SK-N-SH (cell line): Measurements from ENCODE around the gene RAB20. TPM values are rescaled to one million over a fixed set of nuclear protein-coding genes. Genes with fewer than 3 reads are reported as not detected.

Source experiments
- CTCF ChIA-PET: fragments of 300-600, 350-600 bp; formaldehyde crosslinking; extraction: SDS; loops from one replicate; lab custom pipeline; 2021; lab: Yijun Ruan, JAX
- POLR2A ChIA-PET: fragments of 350-600 bp; sonication (Branson Sonifier 250); formaldehyde crosslinking; extraction: SDS; loops from one replicate; lab custom pipeline; 2020; ENCODE audit warnings: antibody characterized with exemption, inconsistent platforms; lab: Yijun Ruan, JAX
- DNase-seq: peaks from one replicate; pipeline ENCODE4 v3.0.0; 2012
- H2AFZ ChIP-seq: fragments of 200-600 bp; sonication (generic); 2 replicates; pipeline ENCODE4 v1.8.1; 2016; ENCODE audit warnings: antibody characterized with exemption, mild to moderate bottlenecking, low read depth
- H3F3A ChIP-seq: fragments of 200-600 bp; sonication (generic); replicated peaks from 2 replicates; pipeline ENCODE3; 2016; ENCODE audit warnings: antibody characterized with exemption, mild to moderate bottlenecking; ENCODE audit not compliant: insufficient read depth
- H3K27ac ChIP-seq, 2 experiments: fragments of 200-500 bp in 1 of 2; fragments of 200-600 bp in 1 of 2; sonication (Bioruptor generic) in 1 of 2; sonication (generic), shearing (Covaris generic) in 1 of 2; 2 replicates each; pipeline versions ENCODE4 v1.5.1 to v1.6.1; 2014 to 2016; ENCODE audit warnings: low read depth in 2 of 2, inconsistent platforms in 1 of 2, low read length in 1 of 2, mild to moderate bottlenecking in 1 of 2, mixed read lengths in 1 of 2
- H3K27me3 ChIP-seq: fragments of 200-600 bp; sonication (generic), shearing (Covaris generic); 2 replicates; pipeline ENCODE4 v1.6.1; 2016; ENCODE audit warnings: mixed run types; ENCODE audit not compliant: insufficient read depth
- H3K36me3 ChIP-seq, 2 experiments: fragments of 200-500 bp in 1 of 2; fragments of 200-600 bp in 1 of 2; sonication (Bioruptor generic) in 1 of 2; sonication (generic) in 1 of 2; replicated peaks in 1 of 2; 2 replicates each; pipeline versions ENCODE3 to v1.5.1; 2014 to 2016; ENCODE audit warnings: low read length in 1 of 2, mild to moderate bottlenecking in 1 of 2; ENCODE audit not compliant: insufficient read depth in 2 of 2, control insufficient read depth in 1 of 2
- H3K4me1 ChIP-seq, 2 experiments: fragments of 200-500 bp in 1 of 2; fragments of 200-600 bp in 1 of 2; sonication (Bioruptor generic) in 1 of 2; sonication (generic), shearing (Covaris generic) in 1 of 2; 2 replicates each; pipeline versions ENCODE4 v1.5.1 to v1.6.1; 2014 to 2016; ENCODE audit warnings: low read depth in 1 of 2, low read length in 1 of 2, mixed run types in 1 of 2; ENCODE audit not compliant: insufficient read depth in 2 of 2, control insufficient read depth in 1 of 2
- H3K4me2 ChIP-seq: fragments of 200-600 bp; sonication (generic), shearing (Covaris generic); 2 replicates; pipeline ENCODE4 v1.6.1; 2017; ENCODE audit warnings: mixed run types
- H3K4me3 ChIP-seq, 2 experiments: fragments of 200-500 bp in 1 of 2; fragments of 200-600 bp in 1 of 2; sonication (Bioruptor generic) in 1 of 2; sonication (generic), shearing (Covaris generic) in 1 of 2; 2 replicates each; pipeline versions ENCODE4 v1.5.1 to v1.8.1; 2014 to 2016; ENCODE audit warnings: low read depth in 2 of 2, inconsistent platforms in 1 of 2, low read length in 1 of 2, mild to moderate bottlenecking in 1 of 2, mixed read lengths in 1 of 2, moderate library complexity in 1 of 2
- H3K79me2 ChIP-seq: fragments of 200-600 bp; sonication (generic); 2 replicates; pipeline ENCODE4 v1.8.1; 2017; ENCODE audit warnings: mild to moderate bottlenecking; ENCODE audit not compliant: insufficient read depth
- H3K9ac ChIP-seq: fragments of 200-600 bp; sonication (generic); 2 replicates; pipeline ENCODE4 v1.6.1; 2017; ENCODE audit warnings: mixed run types
- H3K9me2 ChIP-seq: fragments of 200-600 bp; sonication (generic); 2 replicates; pipeline ENCODE4 v1.6.1; 2017; ENCODE audit warnings: mixed run types
- H3K9me3 ChIP-seq: fragments of 200-600 bp; sonication (generic); 2 replicates; pipeline ENCODE4 v1.6.1; 2017; ENCODE audit warnings: mixed run types, mild to moderate bottlenecking, moderate library complexity
- H4K20me1 ChIP-seq: fragments of 200-600 bp; sonication (generic); 2 replicates; pipeline ENCODE4 v1.6.1; 2017; ENCODE audit warnings: mild to moderate bottlenecking, mixed run types; ENCODE audit not compliant: insufficient read depth
- CTCF ChIP-seq: fragments of 200-600 bp; sonication (generic); IDR thresholded peaks from 2 replicates; pipeline ENCODE4 v1.6.1; 2017; ENCODE audit warnings: antibody characterized with exemption, mild to moderate bottlenecking, moderate library complexity
- EP300 ChIP-seq, 2 experiments: IDR thresholded peaks; 2 replicates each; pipeline versions ENCODE4 v1.4.0 to v1.6.1; 2012; ENCODE audit warnings: borderline replicate concordance in 1 of 2, low read depth in 1 of 2, low read length in 1 of 2
- FOSL2 ChIP-seq: IDR thresholded peaks from 2 replicates; pipeline ENCODE4 v1.4.0; 2012; ENCODE audit warnings: low read depth, mild to moderate bottlenecking, moderate library complexity, borderline replicate concordance
- FOXJ3 ChIP-seq: sonication (generic); formaldehyde crosslinking; IDR thresholded peaks from 2 replicates; pipeline ENCODE4 v1.5.1; 2020; ENCODE audit warnings: mild to moderate bottlenecking, missing genetic modification reagents
- FOXM1 ChIP-seq: IDR thresholded peaks from 2 replicates; pipeline ENCODE4 v1.4.0; 2012; ENCODE audit warnings: low read depth, mild to moderate bottlenecking
- GABPA ChIP-seq: IDR thresholded peaks from 2 replicates; pipeline ENCODE4 v1.4.0; 2012; ENCODE audit warnings: low read depth, mild to moderate bottlenecking
- JUND ChIP-seq: IDR thresholded peaks from 2 replicates; pipeline ENCODE4 v1.4.0; 2012
- MAX ChIP-seq: IDR thresholded peaks from 2 replicates; pipeline ENCODE4 v1.4.0; 2012; ENCODE audit warnings: low read depth
- MEF2A ChIP-seq: IDR thresholded peaks from 2 replicates; pipeline ENCODE4 v1.4.0; 2012; ENCODE audit warnings: low read depth, borderline replicate concordance
- MXI1 ChIP-seq: IDR thresholded peaks from 2 replicates; pipeline ENCODE4 v1.6.1; 2012; ENCODE audit warnings: mild to moderate bottlenecking, low read depth, low read length, improper control_type of control experiment
- NFIC ChIP-seq: IDR thresholded peaks from 2 replicates; pipeline ENCODE4 v1.4.0; 2012; ENCODE audit warnings: borderline replicate concordance
- NRF1 ChIP-seq: IDR thresholded peaks from 2 replicates; pipeline ENCODE4 v1.6.1; 2012; ENCODE audit warnings: low read depth, mild to moderate bottlenecking, low read length
- POLR2AphosphoS5 ChIP-seq: IDR thresholded peaks from 2 replicates; pipeline ENCODE4 v1.6.1; 2012; ENCODE audit warnings: low read depth, low read length
- RAD21 ChIP-seq: IDR thresholded peaks from 2 replicates; pipeline ENCODE4 v1.6.1; 2012; ENCODE audit warnings: mild to moderate bottlenecking, low read length
- RCOR1 ChIP-seq: fragments of 150-350 bp; IDR thresholded peaks from 2 replicates; pipeline ENCODE4 v1.6.1; 2017; ENCODE audit warnings: antibody characterized with exemption, low read length
- RFX5 ChIP-seq: IDR thresholded peaks from 2 replicates; pipeline ENCODE4 v1.6.1; 2012; ENCODE audit warnings: mild to moderate bottlenecking, improper control_type of control experiment, low read length
- RXRA ChIP-seq: IDR thresholded peaks from 2 replicates; pipeline ENCODE4 v1.4.0; 2012; ENCODE audit warnings: low read depth, mild to moderate bottlenecking, borderline replicate concordance
- SIN3A ChIP-seq: IDR thresholded peaks from 2 replicates; pipeline ENCODE4 v1.6.1; 2012; ENCODE audit warnings: low read depth, mild to moderate bottlenecking, low read length, moderate library complexity, borderline replicate concordance
- SMC3 ChIP-seq: IDR thresholded peaks from 2 replicates; pipeline ENCODE4 v1.6.1; 2012; ENCODE audit warnings: low read depth, low read length, improper control_type of control experiment
- TAF1 ChIP-seq: IDR thresholded peaks from 2 replicates; pipeline ENCODE4 v1.6.1; 2012; ENCODE audit warnings: low read depth, mild to moderate bottlenecking, low read length, moderate library complexity, borderline replicate concordance
- TCF12 ChIP-seq: IDR thresholded peaks from 2 replicates; pipeline ENCODE4 v1.4.0; 2012
- TEAD4 ChIP-seq: IDR thresholded peaks from 2 replicates; pipeline ENCODE4 v1.4.0; 2012; ENCODE audit warnings: mild to moderate bottlenecking, borderline replicate concordance; ENCODE audit not compliant: insufficient read depth
- YY1 ChIP-seq: IDR thresholded peaks from 2 replicates; pipeline ENCODE4 v1.4.0; 2012; ENCODE audit warnings: low read depth, mild to moderate bottlenecking
- ZBTB33 ChIP-seq: IDR thresholded peaks from 2 replicates; pipeline ENCODE4 v1.4.0; 2012; ENCODE audit warnings: low read depth, borderline replicate concordance
- WGBS: methylation state at CpG from one replicate; pipeline ENCODE4 v1.1.6; 2017; ENCODE audit warnings: low lambda C conversion rate; 5-methylcytosine and 5-hydroxymethylcytosine counted together
- polyA plus RNA-seq, 3 experiments: library from polyadenylated mRNA; depleted of rRNA; stranded (reverse); fragments of >200 nt; gene quantifications; 2 replicates each; pipeline ENCODE4 v1.2.3, GENCODE V29; 2012
- TF ChIP-seq, protein P1 (sequence below): fragments of 150-350 bp; IDR thresholded peaks from 2 replicates; pipeline ENCODE4 v1.6.1; 2016; ENCODE audit warnings: mild to moderate bottlenecking, low read depth, low read length
- TF ChIP-seq, protein P2 (sequence below): fragments of 150-350 bp; IDR thresholded peaks from 2 replicates; pipeline ENCODE4 v1.6.1; 2017; ENCODE audit warnings: antibody characterized with exemption, low read length, low read depth, borderline replicate concordance
- TF ChIP-seq, protein P3 (sequence below): IDR thresholded peaks from 2 replicates; pipeline ENCODE4 v1.4.0; 2012; ENCODE audit warnings: low read depth, borderline replicate concordance

RAB20 gene
- polyA plus RNA-seq, 1 of the 3 experiments (the other 2 are of a cell fraction): 5.2 TPM

- POLR2A ChIA-PET: no interaction called here
- no peak overlapping the region for H3K9ac ChIP-seq
- CTCF ChIA-PET: no interaction called here
- H3F3A ChIP-seq: peaks cover 2% of the 10 kb centered on the region
- H4K20me1 ChIP-seq: no peaks in the 10 kb centered on the region
- H3K4me3 ChIP-seq: no peak overlapping the region
- DNase-seq: no peak
- H3K4me1 ChIP-seq: peaks cover 3 to 11% of the 10 kb centered on the region in 2 experiments; a peak in 1 of 4 replicates
- H3K27ac ChIP-seq: peak overlapping the region in 1 of 2 experiments; percentile 33; a peak in 1 of 4 replicates
- H3K4me2 ChIP-seq: peak overlapping the region; percentile 59; the same call in 1 of the 2 replicates
- no peaks in the 10 kb centered on the region for H3K9me2 ChIP-seq
- H3K36me3 ChIP-seq: no peaks in the 10 kb centered on the region
- no peaks in the 10 kb centered on the region for H3K27me3 ChIP-seq
- no peaks in the 10 kb centered on the region for H3K9me3 ChIP-seq
- H3K79me2 ChIP-seq: no peaks in the 10 kb centered on the region
- 48% methylated on average over 14 of the region's 14 CpGs for WGBS
- H2AFZ ChIP-seq: no peak overlapping the region
- TF ChIP-seq TCF12: peak; percentile 70
- TF ChIP-seq, protein P1, sequence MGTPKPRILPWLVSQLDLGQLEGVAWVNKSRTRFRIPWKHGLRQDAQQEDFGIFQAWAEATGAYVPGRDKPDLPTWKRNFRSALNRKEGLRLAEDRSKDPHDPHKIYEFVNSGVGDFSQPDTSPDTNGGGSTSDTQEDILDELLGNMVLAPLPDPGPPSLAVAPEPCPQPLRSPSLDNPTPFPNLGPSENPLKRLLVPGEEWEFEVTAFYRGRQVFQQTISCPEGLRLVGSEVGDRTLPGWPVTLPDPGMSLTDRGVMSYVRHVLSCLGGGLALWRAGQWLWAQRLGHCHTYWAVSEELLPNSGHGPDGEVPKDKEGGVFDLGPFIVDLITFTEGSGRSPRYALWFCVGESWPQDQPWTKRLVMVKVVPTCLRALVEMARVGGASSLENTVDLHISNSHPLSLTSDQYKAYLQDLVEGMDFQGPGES: no peak
- TF ChIP-seq ZBTB33: peak; percentile 22; the same call in 1 of the 2 replicates
- TF ChIP-seq RAD21: no peak
- TF ChIP-seq RXRA: peak; percentile 65; the same call in 1 of the 2 replicates
- no peak for TF ChIP-seq MEF2A
- TF ChIP-seq, protein P2, sequence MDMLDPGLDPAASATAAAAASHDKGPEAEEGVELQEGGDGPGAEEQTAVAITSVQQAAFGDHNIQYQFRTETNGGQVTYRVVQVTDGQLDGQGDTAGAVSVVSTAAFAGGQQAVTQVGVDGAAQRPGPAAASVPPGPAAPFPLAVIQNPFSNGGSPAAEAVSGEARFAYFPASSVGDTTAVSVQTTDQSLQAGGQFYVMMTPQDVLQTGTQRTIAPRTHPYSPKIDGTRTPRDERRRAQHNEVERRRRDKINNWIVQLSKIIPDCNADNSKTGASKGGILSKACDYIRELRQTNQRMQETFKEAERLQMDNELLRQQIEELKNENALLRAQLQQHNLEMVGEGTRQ: no peak
- TF ChIP-seq TEAD4: no peak
- TF ChIP-seq SMC3: no peak
- peak; percentile 76 for TF ChIP-seq FOSL2
- TF ChIP-seq NFIC: peak; percentile 88
- no peak; the same call in 1 of the 2 replicates for TF ChIP-seq POLR2AphosphoS5
- peak; percentile 69 for TF ChIP-seq JUND
- no peak for TF ChIP-seq RCOR1
- 0 out of 2 replicates have a peak, but pooled peaks have one; percentile 43 for TF ChIP-seq MAX
- no peak for TF ChIP-seq GABPA
- TF ChIP-seq, protein P3, sequence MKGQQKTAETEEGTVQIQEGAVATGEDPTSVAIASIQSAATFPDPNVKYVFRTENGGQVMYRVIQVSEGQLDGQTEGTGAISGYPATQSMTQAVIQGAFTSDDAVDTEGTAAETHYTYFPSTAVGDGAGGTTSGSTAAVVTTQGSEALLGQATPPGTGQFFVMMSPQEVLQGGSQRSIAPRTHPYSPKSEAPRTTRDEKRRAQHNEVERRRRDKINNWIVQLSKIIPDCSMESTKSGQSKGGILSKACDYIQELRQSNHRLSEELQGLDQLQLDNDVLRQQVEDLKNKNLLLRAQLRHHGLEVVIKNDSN: no peak
- no peak for TF ChIP-seq CTCF
- no peak for TF ChIP-seq MXI1
- no peak for TF ChIP-seq EP300 (IDR thresholded peaks at IDR 0.05; ENCODE audit: borderline replicate concordance in 1 of 2, low read depth in 1 of 2, low read length in 1 of 2)
- TF ChIP-seq FOXM1: no peak
- no peak for TF ChIP-seq YY1
- TF ChIP-seq TAF1: no peak
- TF ChIP-seq SIN3A: no peak
- TF ChIP-seq NRF1: no peak
- TF ChIP-seq FOXJ3 (CRISPR knock-in tag): no peak
- no peak for TF ChIP-seq RFX5
Measured at GRCh38 chr13:110546926-110547325, 14.6 kb downstream of the RAB20 start.
